ENCODE results near the gene PEAK3. TPM values are rescaled to one million over a fixed set of nuclear protein-coding genes. Genes with fewer than 3 reads are reported as not detected.

Gene PEAK3
- total and polyA plus RNA-seq, 12 donors = 0.05 to 3.2 (median 1.2) TPM; not detected in 1

- DNase-seq = peak in 1 of 7 donors; percentile 20
- peaks cover 46% of the 10 kb centered on the region for H3K27me3 ChIP-seq
- no peaks in the 10 kb centered on the region for H3K36me3 ChIP-seq (replicated peaks in 1 of 2)
- 10 to 15% (median 12%) methylated on average over 14 to 77 of the region's 77 CpGs for WGBS, 4 donors
- H3K4me3 ChIP-seq = no peak overlapping the region
- H3K9me3 ChIP-seq (replicated peaks in 1 of 3) = no peaks in the 10 kb centered on the region
- intact Hi-C loops (cut with DNase I) = no loop called here
- peaks cover 0 to 41% of the 10 kb centered on the region in 2 donors for H3K4me1 ChIP-seq (replicated peaks in 1 of 2)
- H3K27ac ChIP-seq = no peak overlapping the region
- TF ChIP-seq CTCF (IDR thresholded peaks at IDR 0.05) (no peak), POLR2A (IDR thresholded peaks at IDR 0.05) (no peak)
Observed at GRCh38 chr19:2253106-2254063, 28.6 kb downstream of the PEAK3 start.

DNA sequence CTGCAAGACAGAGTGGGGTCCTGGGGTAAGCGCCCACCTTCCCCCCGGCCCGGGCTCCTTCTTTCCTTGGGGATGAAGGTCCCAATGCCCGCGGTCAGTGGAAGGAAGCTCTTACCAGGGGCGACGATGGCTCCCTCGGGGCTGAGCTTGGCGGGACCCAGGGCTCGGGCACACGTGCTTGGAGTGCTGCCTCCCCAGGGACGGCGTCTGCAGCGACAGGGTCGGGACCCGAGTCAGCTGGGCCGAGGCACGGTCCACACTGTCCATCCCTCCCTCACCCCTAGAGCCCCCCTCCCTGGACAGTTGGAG lies 29.2 kb downstream of the PEAK3 start:
- H3K9me3 ChIP-seq (replicated peaks in 1 of 3) = no peaks in the 10 kb centered on the region
- intact Hi-C loops (cut with DNase I) = no loop called here
- peaks cover 46% of the 10 kb centered on the region for H3K27me3 ChIP-seq
- H3K27ac ChIP-seq = no peak overlapping the region
- H3K36me3 ChIP-seq (replicated peaks in 1 of 2) = peaks cover 0 to under 1% of the 10 kb centered on the region in 2 donors
- H3K4me3 ChIP-seq = no peak overlapping the region
- 10 to 23% (median 11%) methylated on average over 6 to 18 of the region's 18 CpGs; no CpG with 5 or more reads in 1 of the 4 donors for WGBS, 4 donors
- TF ChIP-seq CTCF (IDR thresholded peaks at IDR 0.05) (no peak), POLR2A (IDR thresholded peaks at IDR 0.05) (no peak)
- peaks cover 0 to 41% of the 10 kb centered on the region in 2 donors for H3K4me1 ChIP-seq (replicated peaks in 1 of 2)
- DNase-seq = peak in 1 of 7 donors; percentile 21

DNA sequence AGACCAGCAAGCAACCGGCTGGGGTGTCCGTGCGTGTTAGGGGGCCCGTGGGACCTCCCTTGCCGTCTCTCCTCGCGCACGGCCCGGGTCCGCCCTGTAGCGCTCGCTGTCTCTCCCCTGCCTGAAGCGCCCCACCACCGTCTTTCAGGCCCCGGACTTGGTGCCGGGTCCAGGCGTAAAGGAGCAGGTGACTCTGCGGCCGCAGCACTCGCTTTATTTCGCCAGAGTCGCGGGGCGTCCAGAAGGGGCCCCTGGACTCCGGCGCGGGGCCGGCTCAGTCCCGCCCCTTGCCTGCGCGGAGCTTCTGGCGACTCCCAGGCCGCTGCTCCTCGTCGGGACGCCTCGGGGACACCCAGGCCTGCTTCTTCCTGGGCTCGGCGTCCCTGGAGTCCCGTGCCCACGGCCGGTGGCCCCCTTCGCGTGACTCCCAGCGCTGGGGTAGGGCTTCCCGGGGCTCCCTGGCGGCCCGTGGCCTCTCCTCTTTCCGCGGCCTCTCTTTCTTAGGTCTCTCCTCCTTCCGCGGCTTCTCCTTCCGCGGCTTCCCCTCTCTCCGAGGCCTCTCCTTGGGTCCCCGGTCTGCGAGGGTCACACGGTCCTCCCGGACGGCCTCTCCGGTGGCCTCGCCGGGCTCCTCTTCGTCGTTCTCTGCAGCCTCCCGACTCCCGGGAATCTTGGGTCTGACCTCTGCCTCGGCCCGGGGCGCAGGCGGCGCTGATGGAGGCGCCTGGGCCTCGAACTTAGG lies 29.7 kb downstream of the PEAK3 start:
- Histone ChIP-seq H3K4me3 (no peak overlapping the region), H3K36me3 (replicated peaks in 1 of 2) (peaks cover 0 to 6% of the 10 kb centered on the region in 2 donors), H3K27ac (no peak overlapping the region), H3K4me1 (replicated peaks in 1 of 2) (peaks cover 0 to 41% of the 10 kb centered on the region in 2 donors), H3K9me3 (replicated peaks in 1 of 3) (no peaks in the 10 kb centered on the region), H3K27me3 (peaks cover 46% of the 10 kb centered on the region)
- no peak for DNase-seq
- 12 to 21% (median 18%) methylated on average over 32 to 74 of the region's 74 CpGs for WGBS, 4 donors
- no peak for TF ChIP-seq CTCF (IDR thresholded peaks at IDR 0.05)
- TF ChIP-seq POLR2A (IDR thresholded peaks at IDR 0.05) = no peak
- intact Hi-C loops (cut with DNase I) = no loop called here
